WTC11 (cell line): ENCODE results near the gene TCEAL4. TPM values are rescaled to one million over a fixed set of nuclear protein-coding genes. Genes with fewer than 3 reads are reported as not detected.
A peak's percentile ranks its signal among the peaks of the same experiment; 100 is the strongest.

Experiments used
- ATAC-seq: fragments of 200-7000 bp; cut with Tn5 transposase; 2 replicates; pipeline ENCODE4 v1.10.0; 2021; ENCODE audit warnings: mild to moderate bottlenecking, moderate library complexity
- Bru-seq: library from RNA; stranded (reverse); fragments of 400-500 nt; gene quantifications from one replicate; lab custom pipeline; 2021; lab: Mats Ljungman, UMichigan
- CTCF ChIA-PET: fragments of 300-600 bp; sonication (Branson Sonifier 250); formaldehyde crosslinking; loops from one replicate; lab custom pipeline; 2021; ENCODE audit warnings: antibody characterized with exemption; lab: Charles Lee
- POLR2A ChIA-PET: fragments of 350-600 bp; sonication (Branson Sonifier 250); formaldehyde crosslinking; loops from one replicate; lab custom pipeline; 2021; ENCODE audit warnings: antibody characterized with exemption; lab: Charles Lee
- DNase-seq: peaks from one replicate; pipeline ENCODE4 v3.0.0; 2021; ENCODE audit warnings: low spot score
- H3K27ac Mint-ChIP-seq: 2 replicates; pipeline ENCODE4 v1.8.0; 2021; ENCODE audit warnings: mixed read lengths
- H3K27me3 Mint-ChIP-seq: 2 replicates; pipeline ENCODE4 v1.8.0; 2021; ENCODE audit warnings: low read depth, mild to moderate bottlenecking, moderate library complexity, mixed read lengths
- H3K36me3 Mint-ChIP-seq: 2 replicates; pipeline ENCODE4 v1.8.0; 2021; ENCODE audit warnings: mixed read lengths
- H3K4me1 Mint-ChIP-seq: 2 replicates; pipeline ENCODE4 v1.8.0; 2022; ENCODE audit warnings: mixed read lengths
- H3K4me3 Mint-ChIP-seq: 2 replicates; pipeline ENCODE4 v1.8.0; 2021; ENCODE audit warnings: mild to moderate bottlenecking, moderate library complexity, mixed read lengths
- H3K9me3 Mint-ChIP-seq: 2 replicates; pipeline ENCODE4 v1.8.0; 2021; ENCODE audit warnings: mixed read lengths
- AFF4 ChIP-seq: sonication (generic); formaldehyde crosslinking; IDR thresholded peaks from 2 replicates; pipeline ENCODE4 v1.8.1; 2023; ENCODE audit warnings: mild to moderate bottlenecking, missing genetic modification reagents, borderline replicate concordance
- ARID4B ChIP-seq: sonication (generic); formaldehyde crosslinking; IDR thresholded peaks from 2 replicates; pipeline ENCODE4 v1.8.0; 2023; ENCODE audit warnings: missing genetic modification reagents, mild to moderate bottlenecking, borderline replicate concordance
- FOXP1 ChIP-seq: sonication (generic); formaldehyde crosslinking; IDR thresholded peaks from 2 replicates; pipeline ENCODE4 v1.8.0; 2022; ENCODE audit warnings: missing genetic modification reagents, mild to moderate bottlenecking, moderate library complexity, borderline replicate concordance
- MAX ChIP-seq: sonication (generic); formaldehyde crosslinking; IDR thresholded peaks from 2 replicates; pipeline ENCODE4 v1.8.0; 2022; ENCODE audit warnings: mild to moderate bottlenecking, missing genetic modification reagents
- NFATC4 ChIP-seq: fragments of 250-450 bp; sonication (Bioruptor Pico); IDR thresholded peaks from 2 replicates; pipeline ENCODE4 v1.9.0; 2021; ENCODE audit warnings: mild to moderate bottlenecking
- PRDM15 ChIP-seq: sonication (generic); formaldehyde crosslinking; IDR thresholded peaks from 2 replicates; pipeline ENCODE4 v1.8.0; 2022; ENCODE audit warnings: missing genetic modification reagents
- SMAD3 ChIP-seq: sonication (generic); formaldehyde crosslinking; IDR thresholded peaks from 2 replicates; pipeline ENCODE4 v1.8.0; 2022; ENCODE audit warnings: missing genetic modification reagents, mild to moderate bottlenecking, borderline replicate concordance
- SOX15 ChIP-seq: fragments of 250-450 bp; sonication (Bioruptor Pico); IDR thresholded peaks from 2 replicates; pipeline ENCODE4 v1.9.0; 2021; ENCODE audit warnings: mild to moderate bottlenecking
- SP1 ChIP-seq: sonication (generic); formaldehyde crosslinking; conservative IDR thresholded peaks from 2 replicates; pipeline ENCODE4 v1.8.1; 2022; ENCODE audit warnings: missing genetic modification reagents
- TCF7 ChIP-seq: sonication (generic); formaldehyde crosslinking; IDR thresholded peaks from 2 replicates; pipeline ENCODE4 v1.8.0; 2022; ENCODE audit warnings: mild to moderate bottlenecking, low read depth, missing genetic modification reagents, moderate library complexity
- USF1 ChIP-seq: sonication (generic); formaldehyde crosslinking; IDR thresholded peaks from 2 replicates; pipeline ENCODE4 v1.8.0; 2022; ENCODE audit warnings: mild to moderate bottlenecking, missing genetic modification reagents
- USF2 ChIP-seq: sonication (generic); formaldehyde crosslinking; IDR thresholded peaks from 2 replicates; pipeline ENCODE4 v1.8.1; 2023; ENCODE audit warnings: mild to moderate bottlenecking, missing genetic modification reagents, moderate library complexity
- ZSCAN18 ChIP-seq: fragments of 250-450 bp; sonication (Bioruptor Pico); IDR thresholded peaks from 2 replicates; pipeline ENCODE4 v2.1.2; 2022; ENCODE audit warnings: mild to moderate bottlenecking, moderate library complexity
- long read RNA-seq, 3 experiments: library from RNA in 1 of 3; library from capped mRNA in 1 of 3; library from polyadenylated mRNA in 1 of 3; unstranded in 2 of 3; stranded (forward) in 1 of 3; transcript quantifications; one replicate each; pipeline ENCODE4 v2.0.0, GENCODE V29; 2021
- total RNA-seq: library from RNA; stranded (reverse); gene quantifications from 3 replicates; pipeline ENCODE4 v1.2.3, GENCODE V29; 2021

The TCEAL4 gene
- 46.4 to 55.0 TPM (median 50.6 TPM) in 3 replicates for total RNA-seq
- Bru-seq, nascent RNA, result percentile 76 among the genes with signal in this experiment
- long read RNA-seq, experiment 1, transcript TCEAL4-206 (3 exons, 1,135 nt), result minor isoform, 7 of 220 reads
- long read RNA-seq, experiment 1, transcript TCEAL4-208 (3 exons, 1,273 nt), result major isoform, 158 of 220 reads
- long read RNA-seq, experiment 1, transcript TCEAL4-204 (2 exons, 891 nt), result minor isoform, 12 of 220 reads
- long read RNA-seq, experiment 1, transcript TCEAL4-212 (3 exons, 1,008 nt), result minor isoform, 20 of 220 reads
- long read RNA-seq, experiment 1, partial matches to known transcripts, result 0 of 220 reads
- long read RNA-seq, experiment 1, other reads (novel, unspliced or antisense), result 16 of 220 reads
- long read RNA-seq, experiment 2, transcript TCEAL4-208 (3 exons, 1,273 nt), result major isoform, 26 of 132 reads
- long read RNA-seq, experiment 2, partial matches to known transcripts, result 5 of 132 reads
- long read RNA-seq, experiment 2, other reads (novel, unspliced or antisense), result 95 of 132 reads
- long read RNA-seq, experiment 3, transcript TCEAL4-204 (2 exons, 891 nt), result minor isoform, 5 of 232 reads
- long read RNA-seq, experiment 3, transcript TCEAL4-208 (3 exons, 1,273 nt), result major isoform, 182 of 232 reads
- long read RNA-seq, experiment 3, transcript TCEAL4-206 (3 exons, 1,135 nt), result minor isoform, 9 of 232 reads
- long read RNA-seq, experiment 3, transcript TCEAL4-212 (3 exons, 1,008 nt), result minor isoform, 16 of 232 reads
- long read RNA-seq, experiment 3, partial matches to known transcripts, result 10 of 232 reads
- long read RNA-seq, experiment 3, other reads (novel, unspliced or antisense), result 9 of 232 reads

- ChIA-PET CTCF (interaction anchor here (1.1 kb wide), 1 partner anchor 44 kb away, joined by 4 read pairs; no protein-coding TSS in a partner anchor), POLR2A (no interaction called here)
- peak; percentile 49 for DNase-seq
- Mint-ChIP-seq H3K4me3 (peak within 1 kb of the TSS; percentile 87), H3K27me3 (peaks cover 23% of the 10 kb centered on the region), H3K36me3 (peaks cover 5% of the 10 kb centered on the region; the same call in 1 of the 2 replicates), H3K27ac (no peak within 1 kb of the TSS), H3K9me3 (0 out of 2 replicates have a peak, but pooled peaks cover 3% of the 10 kb centered on the region), H3K4me1 (peaks cover 9% of the 10 kb centered on the region)
- TF ChIP-seq USF2 (peak; percentile 77), ARID4B (CRISPR knock-in tag) (no peak), SOX15 (CRISPR knock-in tag) (no peak), MAX (CRISPR knock-in tag) (0 out of 2 replicates have a peak, but pooled peaks have one; percentile 2), SP1 (CRISPR knock-in tag) (0 out of 2 replicates have a peak, but pooled peaks have one; percentile 30), USF1 (0 out of 2 replicates have a peak, but pooled peaks have one; percentile 47), NFATC4 (CRISPR knock-in tag) (no peak)
- peak; percentile 94 for ATAC-seq
These were observed at the start of gene TCEAL4 for GRCh38 chrX:103585411-103586313. TSS of gene TCEAL4 (plus strand) at chrX:103585515. CDS start at chrX:103586676, 1,161 bp downstream.

- CTCF ChIA-PET, result interaction anchor here (1.1 kb wide), 1 partner anchor 9 kb away, joined by 3 read pairs; no protein-coding TSS in a partner anchor
- TF ChIP-seq TCF7 (CRISPR knock-in tag) (no peak), SMAD3 (CRISPR knock-in tag) (no peak), ZSCAN18 (CRISPR knock-in tag) (no peak), PRDM15 (no peak), FOXP1 (CRISPR knock-in tag) (no peak), AFF4 (no peak)
These were observed 49.2 kb upstream of the TCEAL4 start for GRCh38 chrX:103536071-103536470.

More at GRCh38 chrX:103536071-103536470, 49.2 kb upstream of the TCEAL4 start:
- POLR2A ChIA-PET, result no interaction called here
- ATAC-seq, result no peak
- no peaks in the 10 kb centered on the region for H3K9me3 Mint-ChIP-seq
- H3K36me3 Mint-ChIP-seq, result no peaks in the 10 kb centered on the region
- H3K4me1 Mint-ChIP-seq, result 0 out of 2 replicates have a peak, but pooled peaks cover 4% of the 10 kb centered on the region
- DNase-seq, result no peak
- H3K27ac Mint-ChIP-seq, result no peak overlapping the region
- 0 out of 2 replicates have a peak, but pooled peaks cover 2% of the 10 kb centered on the region for H3K27me3 Mint-ChIP-seq
- no peak overlapping the region for H3K4me3 Mint-ChIP-seq
